Endothelial cell of umbilical vein (primary cell): ENCODE data around the gene CFAP141. TPM values are rescaled to one million over a fixed set of nuclear protein-coding genes. Genes with fewer than 3 reads are reported as not detected.

ENCODE experiments used
- BruUV-seq: library from RNA; stranded (reverse); fragments of 400-500 nt; replicated peaks from 2 replicates; lab custom pipeline; 2021; lab: Mats Ljungman, UMichigan
- CTCF ChIA-PET: fragments of 300-600, 350-600 bp; sonication (Branson Sonifier 250); formaldehyde crosslinking; loops from one replicate; lab custom pipeline; 2021; ENCODE audit warnings: antibody characterized with exemption, inconsistent platforms; lab: Charles Lee
- POLR2A ChIA-PET: fragments of 300-600, 350-600 bp; sonication (Branson Sonifier 250); formaldehyde crosslinking; loops from one replicate; lab custom pipeline; 2021; ENCODE audit warnings: antibody characterized with exemption, inconsistent platforms; lab: Charles Lee
- DNase-seq: peaks from one replicate; pipeline ENCODE4 v3.0.0-alpha.2; 2011; ENCODE audit warnings: low read depth, low spot score
- FAIRE-seq: peaks from 2 replicates; lab custom pipeline; 2011; peaks lifted over from hg19 to GRCh38; lab: Jason Lieb, UNC
- H2AFZ ChIP-seq: 2 replicates; pipeline ENCODE4 v1.6.0; 2012; ENCODE audit warnings: low read depth, low read length, control low read depth, inconsistent platforms
- H3K27ac ChIP-seq: 2 replicates; pipeline ENCODE4 v1.5.1; 2011; ENCODE audit warnings: low read depth, mild to moderate bottlenecking, control low read depth, low read length, moderate library complexity; ENCODE audit not compliant: insufficient read depth
- H3K27me3 ChIP-seq, 2 experiments: 2 replicates each; pipeline versions ENCODE4 v1.6.0 to v1.6.1; 2011; ENCODE audit warnings: low read length in 2 of 2, mixed read lengths in 1 of 2; ENCODE audit not compliant: control insufficient read depth in 2 of 2, insufficient read depth in 2 of 2
- H3K36me3 ChIP-seq, 2 experiments: 2 replicates in 1 of 2; 3 replicates in 1 of 2; pipeline ENCODE4 v1.5.1; 2011; ENCODE audit warnings: low read length in 2 of 2, mild to moderate bottlenecking in 1 of 2, moderate library complexity in 1 of 2; ENCODE audit not compliant: control insufficient read depth in 2 of 2, insufficient read depth in 2 of 2; ENCODE audit errors: extremely low read depth in 1 of 2
- H3K4me1 ChIP-seq: 3 replicates; pipeline ENCODE4 v1.5.1; 2011; ENCODE audit warnings: mild to moderate bottlenecking, low read length; ENCODE audit not compliant: control insufficient read depth, insufficient read depth; ENCODE audit errors: extremely low read depth
- H3K4me2 ChIP-seq: 2 replicates; pipeline ENCODE4 v1.6.1; 2011; ENCODE audit warnings: low read length, control low read depth, mixed read lengths; ENCODE audit not compliant: insufficient read depth
- H3K4me3 ChIP-seq, 3 experiments: fragments of 200-600 bp in 1 of 3; sonication (generic), shearing (Covaris generic) in 1 of 3; replicated peaks in 1 of 3; 2 replicates each; pipeline ENCODE4 v1.5.1; 2011 to 2016; ENCODE audit warnings: control low read depth in 3 of 3, low read length in 3 of 3, mild to moderate bottlenecking in 2 of 3, inconsistent platforms in 1 of 3, low read depth in 1 of 3, moderate library complexity in 1 of 3; ENCODE audit not compliant: insufficient read depth in 1 of 3
- H3K79me2 ChIP-seq: 2 replicates; pipeline ENCODE4 v1.6.0; 2012; ENCODE audit warnings: low read length, inconsistent platforms; ENCODE audit not compliant: control insufficient read depth, insufficient read depth
- H3K9ac ChIP-seq: replicated peaks from 2 replicates; pipeline ENCODE3; 2011; ENCODE audit warnings: low read length, control low read depth; ENCODE audit not compliant: insufficient read depth; ENCODE audit errors: extremely low read depth
- H3K9me1 ChIP-seq: replicated peaks from 3 replicates; pipeline ENCODE4 v1.6.0; 2011; ENCODE audit warnings: mild to moderate bottlenecking, low read length; ENCODE audit not compliant: control insufficient read depth, insufficient read depth; ENCODE audit errors: extremely low read depth
- H3K9me3 ChIP-seq: replicated peaks from 2 replicates; pipeline ENCODE4 v1.5.1; 2012; ENCODE audit warnings: low read length, inconsistent platforms; ENCODE audit not compliant: control insufficient read depth, insufficient read depth
- H4K20me1 ChIP-seq: replicated peaks from 2 replicates; pipeline ENCODE3; 2011; ENCODE audit warnings: mild to moderate bottlenecking, low read length; ENCODE audit not compliant: control insufficient read depth, insufficient read depth; ENCODE audit errors: extremely low read depth
- JUN ChIP-seq: IDR thresholded peaks from 2 replicates; pipeline ENCODE4 v1.6.1; 2011; ENCODE audit warnings: borderline replicate concordance, low read depth; ENCODE audit not compliant: insufficient read length, insufficient read depth
- MAX ChIP-seq: IDR thresholded peaks from 2 replicates; pipeline ENCODE4 v1.6.1; 2011; ENCODE audit not compliant: insufficient read depth, insufficient read length
- MYC ChIP-seq: IDR thresholded peaks from one replicate; pipeline ENCODE4 v1.6.1; 2011; ENCODE audit warnings: mild to moderate bottlenecking, low read depth, low read length
- POLR2A ChIP-seq: IDR thresholded peaks from 2 replicates; pipeline ENCODE4 v1.6.1; 2012; ENCODE audit warnings: low read depth, mild to moderate bottlenecking, control low read depth, low read length
- dilution Hi-C: fragments of 300-500 bp; cut with MboI; formaldehyde crosslinking; loops from one replicate; pipeline ENCODE4 v1.15.0; 2019; ENCODE audit warnings: low sequenced_read_pairs; ENCODE audit not compliant: extremely low pct_ligation_motif_present
- intact Hi-C: fragments of 100-400 bp; cut with micrococcal nuclease; formaldehyde crosslinking; loops from one replicate; pipeline ENCODE4 v1.10.0; 2022
- polyA plus RNA-seq, 4 experiments: library from polyadenylated mRNA; depleted of rRNA in 3 of 4; stranded (reverse) in 3 of 4; unstranded in 1 of 4; fragments of >200 nt; gene quantifications; 2 replicates each; pipeline versions ENCODE4 v1.2.1 to v1.2.3, GENCODE V29; 2011 to 2012; ENCODE audit warnings: missing spikeins in 1 of 4
- total RNA-seq: library from RNA; stranded (reverse); gene quantifications from 2 replicates; pipeline ENCODE4 v1.2.3, GENCODE V29; 2021
- TF ChIP-seq, protein P1 (sequence below), 2 donors: IDR thresholded peaks; 1 replicate in 1 of 2; 2 replicates in 1 of 2; pipeline ENCODE4 v1.5.1; 2011; ENCODE audit warnings: low read length in 2 of 2, mild to moderate bottlenecking in 2 of 2, moderate library complexity in 2 of 2, control low read depth in 1 of 2, inconsistent platforms in 1 of 2, low read depth in 1 of 2; ENCODE audit not compliant: insufficient read depth in 1 of 2; ENCODE audit errors: extremely low read depth in 1 of 2

Gene CFAP141
- total and polyA plus RNA-seq, 2 donors (not counting 3 experiments of a cell fraction or from before 2014, with no cell fraction given), result not detected

- intact Hi-C loops, result loop anchor here (10.0 kb wide), 1 partner anchor 283 kb away; no protein-coding TSS in a partner anchor
- H3K4me2 ChIP-seq, result peak within 1 kb of the TSS; percentile 38
- DNase-seq, result peak; percentile 81
- peak; percentile 23 for TF ChIP-seq JUN
- no peak for TF ChIP-seq MYC
- H3K79me2 ChIP-seq, result no peaks in the 10 kb centered on the region
- H4K20me1 ChIP-seq, result no peaks in the 10 kb centered on the region
- H3K9me1 ChIP-seq, result no peaks in the 10 kb centered on the region
- CTCF ChIA-PET, result interaction anchor here (1.3 kb wide), 1 partner anchor 143 kb away, joined by 6 read pairs; no protein-coding TSS in a partner anchor
- no peaks in the 10 kb centered on the region for H3K9me3 ChIP-seq
- POLR2A ChIA-PET, result interaction anchor here (1.8 kb wide), 1 partner anchor 10 kb away, joined by 5 read pairs; no protein-coding TSS in a partner anchor
- peaks cover 13 to 14% of the 10 kb centered on the region in 2 experiments for H3K27me3 ChIP-seq
- FAIRE-seq, result peak; percentile 53
- dilution Hi-C loops, result no loop called here
- H2AFZ ChIP-seq, result peak within 1 kb of the TSS; percentile 11
- peak within 1 kb of the TSS; percentile 5 for H3K27ac ChIP-seq
- H3K36me3 ChIP-seq, result no peaks in the 10 kb centered on the region
- H3K9ac ChIP-seq, result no peak within 1 kb of the TSS
- peaks cover 23% of the 10 kb centered on the region for H3K4me1 ChIP-seq
- no peak within 1 kb of the TSS for H3K4me3 ChIP-seq
- no TSS peak for BruUV-seq
Measured at GRCh38 chr1:154191990-154192461, 14.1 kb downstream of the CFAP141 start, which contains the start of gene TPM3. Gene TPM3, minus strand, starts transcription at chr1:154192100. Its CDS starts 82 bp downstream, at chr1:154192018.

GRCh38 chr1:154190550-154190949, 15.6 kb downstream of the CFAP141 start:
- TF ChIP-seq MAX, result no peak
- peak; percentile 29 for TF ChIP-seq JUN
- no peak for TF ChIP-seq MYC
- TF ChIP-seq POLR2A, result no peak
- TF ChIP-seq, protein P1, sequence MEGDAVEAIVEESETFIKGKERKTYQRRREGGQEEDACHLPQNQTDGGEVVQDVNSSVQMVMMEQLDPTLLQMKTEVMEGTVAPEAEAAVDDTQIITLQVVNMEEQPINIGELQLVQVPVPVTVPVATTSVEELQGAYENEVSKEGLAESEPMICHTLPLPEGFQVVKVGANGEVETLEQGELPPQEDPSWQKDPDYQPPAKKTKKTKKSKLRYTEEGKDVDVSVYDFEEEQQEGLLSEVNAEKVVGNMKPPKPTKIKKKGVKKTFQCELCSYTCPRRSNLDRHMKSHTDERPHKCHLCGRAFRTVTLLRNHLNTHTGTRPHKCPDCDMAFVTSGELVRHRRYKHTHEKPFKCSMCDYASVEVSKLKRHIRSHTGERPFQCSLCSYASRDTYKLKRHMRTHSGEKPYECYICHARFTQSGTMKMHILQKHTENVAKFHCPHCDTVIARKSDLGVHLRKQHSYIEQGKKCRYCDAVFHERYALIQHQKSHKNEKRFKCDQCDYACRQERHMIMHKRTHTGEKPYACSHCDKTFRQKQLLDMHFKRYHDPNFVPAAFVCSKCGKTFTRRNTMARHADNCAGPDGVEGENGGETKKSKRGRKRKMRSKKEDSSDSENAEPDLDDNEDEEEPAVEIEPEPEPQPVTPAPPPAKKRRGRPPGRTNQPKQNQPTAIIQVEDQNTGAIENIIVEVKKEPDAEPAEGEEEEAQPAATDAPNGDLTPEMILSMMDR (IDR thresholded peaks at IDR 0.05; ENCODE audit: extremely low read depth in 1 of 2, insufficient read depth in 1 of 2, low read depth in 1 of 2, low read length in 2 of 2), result no peak
- no peaks in the 10 kb centered on the region for H4K20me1 ChIP-seq
- no peaks in the 10 kb centered on the region for H3K9me1 ChIP-seq
- no TSS peak for BruUV-seq
- no peak overlapping the region for H3K9ac ChIP-seq
- H3K36me3 ChIP-seq, result no peaks in the 10 kb centered on the region
- H3K27ac ChIP-seq, result no peak overlapping the region
- FAIRE-seq (peak; percentile 82), DNase-seq (peak; percentile 88)
- no peak overlapping the region for H3K4me3 ChIP-seq
- ChIA-PET CTCF (interaction anchor here (0.9 to 2.0 kb wide), 4 partner anchors 9 to 145 kb away, joined by 3 to 22 read pairs (median 6); partner anchors contain the start of gene UBAP2L), POLR2A (interaction anchor here (1.0 kb wide), 1 partner anchor 9 kb away, joined by 3 read pairs; no protein-coding TSS in a partner anchor)
- H3K9me3 ChIP-seq, result no peaks in the 10 kb centered on the region
- H3K4me2 ChIP-seq, result peak overlapping the region; percentile 8
- no peaks in the 10 kb centered on the region for H3K79me2 ChIP-seq
- peaks cover 23% of the 10 kb centered on the region for H3K4me1 ChIP-seq
- intact Hi-C loops (loop anchor here (1.0 to 10.0 kb wide), 2 partner anchors 30 to 284 kb away; partner anchors contain the start of gene UBAP2L), dilution Hi-C loops (no loop called here)
- H3K27me3 ChIP-seq, result peaks cover 14% of the 10 kb centered on the region in 2 experiments
- H2AFZ ChIP-seq, result no peak overlapping the region
